Measurements from ENCODE around the gene CPS1. TPM values are rescaled to one million over a fixed set of nuclear protein-coding genes. Genes with fewer than 3 reads are reported as not detected.

CPS1 gene
- total RNA-seq, 1 donor from 2014 or later = 31.5 TPM

DNA sequence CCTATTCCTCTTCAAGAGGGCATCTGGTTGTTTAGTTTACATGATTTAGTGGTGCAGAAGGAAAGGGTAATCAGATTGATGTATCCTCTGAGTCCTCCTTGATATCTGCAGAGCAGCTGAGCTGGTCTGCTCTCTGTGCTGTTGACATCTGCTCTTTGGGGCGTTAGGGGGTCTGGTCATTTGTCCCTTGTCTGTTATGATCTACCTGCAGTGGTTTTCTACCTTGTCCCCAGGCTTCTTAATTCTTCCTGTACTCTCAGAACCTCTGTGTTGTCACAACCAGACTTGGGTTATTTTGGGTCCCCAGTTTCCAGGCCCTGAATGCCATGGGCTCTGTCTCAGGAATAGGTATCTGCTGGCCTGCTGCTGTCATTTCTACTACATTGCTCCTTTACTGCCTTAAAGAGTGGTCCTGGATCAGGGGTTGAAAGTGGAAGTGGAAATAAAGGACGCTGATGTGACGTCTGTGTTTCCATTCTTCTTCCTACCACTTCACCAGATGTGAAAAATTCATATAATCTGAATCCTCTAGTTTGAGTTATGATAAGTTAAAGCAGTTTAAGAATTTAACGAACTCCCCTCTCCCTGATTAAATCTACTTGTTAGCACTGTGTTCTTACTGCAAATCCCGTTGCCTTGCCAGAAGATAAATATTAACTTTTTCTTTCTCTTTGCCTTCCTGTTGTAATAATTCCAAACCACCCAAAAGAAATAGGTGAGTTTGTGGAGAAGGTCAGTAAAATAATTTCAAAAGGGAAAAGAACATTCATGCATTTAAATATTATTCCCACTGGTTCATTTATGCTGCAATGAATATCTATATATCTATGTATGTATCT is 16.6 kb upstream of the CPS1 start:
- no peaks in the 10 kb centered on the region for H3K9me3 Mint-ChIP-seq (ENCODE audit: unreplicated experiment)
- H3K4me3 Mint-ChIP-seq (ENCODE audit: unreplicated experiment) = no peak overlapping the region
- H3K4me1 Mint-ChIP-seq (ENCODE audit: unreplicated experiment) = no peaks in the 10 kb centered on the region
- H3K27me3 Mint-ChIP-seq (ENCODE audit: unreplicated experiment) = no peaks in the 10 kb centered on the region
- TF ChIP-seq, protein P1, sequence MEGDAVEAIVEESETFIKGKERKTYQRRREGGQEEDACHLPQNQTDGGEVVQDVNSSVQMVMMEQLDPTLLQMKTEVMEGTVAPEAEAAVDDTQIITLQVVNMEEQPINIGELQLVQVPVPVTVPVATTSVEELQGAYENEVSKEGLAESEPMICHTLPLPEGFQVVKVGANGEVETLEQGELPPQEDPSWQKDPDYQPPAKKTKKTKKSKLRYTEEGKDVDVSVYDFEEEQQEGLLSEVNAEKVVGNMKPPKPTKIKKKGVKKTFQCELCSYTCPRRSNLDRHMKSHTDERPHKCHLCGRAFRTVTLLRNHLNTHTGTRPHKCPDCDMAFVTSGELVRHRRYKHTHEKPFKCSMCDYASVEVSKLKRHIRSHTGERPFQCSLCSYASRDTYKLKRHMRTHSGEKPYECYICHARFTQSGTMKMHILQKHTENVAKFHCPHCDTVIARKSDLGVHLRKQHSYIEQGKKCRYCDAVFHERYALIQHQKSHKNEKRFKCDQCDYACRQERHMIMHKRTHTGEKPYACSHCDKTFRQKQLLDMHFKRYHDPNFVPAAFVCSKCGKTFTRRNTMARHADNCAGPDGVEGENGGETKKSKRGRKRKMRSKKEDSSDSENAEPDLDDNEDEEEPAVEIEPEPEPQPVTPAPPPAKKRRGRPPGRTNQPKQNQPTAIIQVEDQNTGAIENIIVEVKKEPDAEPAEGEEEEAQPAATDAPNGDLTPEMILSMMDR (IDR thresholded peaks at IDR 0.05; ENCODE audit: unreplicated experiment) = no peak
- H3K36me3 Mint-ChIP-seq (ENCODE audit: low read depth, unreplicated experiment) = no peaks in the 10 kb centered on the region
- no peak for DNase-seq (ENCODE audit: low spot score)
- no peak overlapping the region for H3K27ac Mint-ChIP-seq (ENCODE audit: unreplicated experiment)

- TF ChIP-seq, protein P1 (IDR thresholded peaks at IDR 0.05; ENCODE audit: unreplicated experiment) = no peak
- H3K27me3 Mint-ChIP-seq (ENCODE audit: unreplicated experiment) = no peaks in the 10 kb centered on the region
- H3K4me3 Mint-ChIP-seq (ENCODE audit: unreplicated experiment) = no peak overlapping the region
- H3K4me1 Mint-ChIP-seq (ENCODE audit: unreplicated experiment) = no peaks in the 10 kb centered on the region
- no peak for DNase-seq (ENCODE audit: low spot score)
- H3K36me3 Mint-ChIP-seq (ENCODE audit: low read depth, unreplicated experiment) = no peaks in the 10 kb centered on the region
- H3K27ac Mint-ChIP-seq (ENCODE audit: unreplicated experiment) = no peak overlapping the region
- H3K9me3 Mint-ChIP-seq (ENCODE audit: unreplicated experiment) = no peaks in the 10 kb centered on the region
Measured at GRCh38 chr2:210540471-210540870, 15.9 kb upstream of the CPS1 start.

DNA sequence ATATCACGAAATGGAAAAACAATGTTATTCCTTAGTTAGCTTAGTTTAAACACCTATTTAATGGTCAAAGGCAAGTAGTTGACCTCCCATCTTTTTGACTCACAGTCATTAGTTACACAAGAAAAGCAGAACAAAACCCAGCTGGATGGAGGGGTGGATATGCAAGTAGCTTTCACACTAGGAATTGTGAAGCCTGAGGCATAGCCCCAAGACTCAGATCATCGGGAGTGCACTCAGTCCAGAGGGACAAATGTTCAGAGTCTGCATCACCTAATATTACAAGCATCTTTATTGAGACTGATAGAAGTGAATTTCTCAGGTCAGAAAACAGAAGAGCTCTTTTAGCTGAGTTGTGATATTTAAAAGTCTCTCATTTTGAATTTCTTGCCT is 15.5 kb upstream of the CPS1 start:
- Mint-ChIP-seq H3K4me1 (ENCODE audit: unreplicated experiment) (no peaks in the 10 kb centered on the region), H3K27me3 (ENCODE audit: unreplicated experiment) (peaks cover 1% of the 10 kb centered on the region), H3K9me3 (ENCODE audit: unreplicated experiment) (no peaks in the 10 kb centered on the region), H3K27ac (ENCODE audit: unreplicated experiment) (no peak overlapping the region), H3K4me3 (ENCODE audit: unreplicated experiment) (no peak overlapping the region), H3K36me3 (ENCODE audit: low read depth, unreplicated experiment) (no peaks in the 10 kb centered on the region)
- TF ChIP-seq, protein P1 (IDR thresholded peaks at IDR 0.05; ENCODE audit: unreplicated experiment) = no peak
- DNase-seq (ENCODE audit: low spot score) = no peak

DNA sequence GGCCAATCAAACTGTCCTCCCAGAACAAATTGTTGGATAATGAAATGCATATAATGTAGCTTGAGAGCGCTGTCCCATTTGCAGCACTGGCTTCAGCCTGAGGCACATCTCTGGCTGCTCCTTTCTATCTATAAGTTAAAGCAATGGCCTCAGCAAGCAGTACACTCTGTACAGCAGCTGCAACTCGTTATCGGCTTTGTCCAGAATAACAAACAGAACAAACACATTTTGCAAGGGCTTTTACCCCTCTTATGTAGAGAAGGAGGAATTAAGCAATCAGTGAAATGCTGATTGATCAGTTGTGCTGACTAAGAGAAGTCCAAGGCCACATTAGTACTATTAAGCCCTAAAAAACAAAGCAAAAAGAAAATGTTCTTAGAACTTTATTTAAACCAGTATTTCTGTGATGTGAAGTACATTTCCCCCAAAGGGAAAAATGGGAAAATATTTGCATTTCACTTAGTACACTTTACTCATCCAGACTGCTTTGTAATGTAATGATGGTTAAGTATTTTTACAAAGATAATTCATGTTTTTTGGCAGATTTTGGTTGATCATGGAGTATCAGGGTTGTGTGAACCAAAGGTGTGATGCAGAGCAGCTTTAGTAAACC is 15.0 kb upstream of the CPS1 start:
- H3K36me3 Mint-ChIP-seq (ENCODE audit: low read depth, unreplicated experiment) = no peaks in the 10 kb centered on the region

More for the DNA sequence above, 15.0 kb upstream of the CPS1 start:
- Mint-ChIP-seq H3K4me3 (ENCODE audit: unreplicated experiment) (no peak overlapping the region), H3K27ac (ENCODE audit: unreplicated experiment) (no peak overlapping the region), H3K4me1 (ENCODE audit: unreplicated experiment) (no peaks in the 10 kb centered on the region), H3K9me3 (ENCODE audit: unreplicated experiment) (no peaks in the 10 kb centered on the region), H3K27me3 (ENCODE audit: unreplicated experiment) (peaks cover 1% of the 10 kb centered on the region)
- TF ChIP-seq, protein P1 (IDR thresholded peaks at IDR 0.05; ENCODE audit: unreplicated experiment) = no peak
- no peak for DNase-seq (ENCODE audit: low spot score)
